Measurements from ENCODE around the gene FUT7. TPM values are rescaled to one million over a fixed set of nuclear protein-coding genes. Genes with fewer than 3 reads are reported as not detected.

Gene FUT7
- not detected in 2 replicates for total RNA-seq

GRCh38 chr9:137031904-137032640 is at the start of gene FUT7:
TSS of gene FUT7 (minus strand) at chr9:137032088. CDS start at chr9:137031991, 97 bp downstream.

GRCh38 chr9:137077010-137077747 is 45.3 kb upstream of the FUT7 start, which contains the start of gene UAP1L1:
TSS of gene UAP1L1 (plus strand) at chr9:137077517. CDS start at chr9:137077533, 16 bp downstream.

GRCh38 chr9:137070201-137070905 is 38.5 kb upstream of the FUT7 start, which contains the start of gene SAPCD2:
TSS of gene SAPCD2 (minus strand) at chr9:137070557. CDS start at chr9:137070460, 97 bp downstream.

GRCh38 chr9:137053944-137054931 is 22.4 kb upstream of the FUT7 start, which contains the start of gene ENTPD2:
TSS of gene ENTPD2 (minus strand) at chr9:137054061. CDS start at chr9:137053997, 64 bp downstream.

GRCh38 chr9:137046088-137046787 is 14.3 kb upstream of the FUT7 start, which contains the start of gene NPDC1:
TSS of gene NPDC1 (minus strand) at chr9:137046177. CDS start at chr9:137045989, 188 bp downstream.

GRCh38 chr9:137027369-137028262 is 4.3 kb downstream of the FUT7 start, which contains the start of gene ABCA2:
TSS of gene ABCA2 (minus strand) at chr9:137028237. CDS start at chr9:137028140, 97 bp downstream.

GRCh38 chr9:136996361-136997292 is 35.3 kb downstream of the FUT7 start, which contains the start of gene CLIC3:
TSS of gene CLIC3 (minus strand) at chr9:136996568. CDS start at chr9:136996543, 25 bp downstream.

GRCh38 chr9:136991993-136992818 is 39.7 kb downstream of the FUT7 start, which contains the start of gene PAXX:
TSS of gene PAXX (plus strand) at chr9:136992422. CDS start at chr9:136992444, 22 bp downstream.

GRCh38 chr9:136982232-136983051 is 49.4 kb downstream of the FUT7 start, which contains the start of gene LCNL1:
TSS of gene LCNL1 (plus strand) at chr9:136982993. CDS start at chr9:136983587, 594 bp downstream.

Other genes with a start within 250 kb of the FUT7 start
- gene TMEM141, start 240.7 kb downstream of the FUT7 start, total RNA-seq: 113 and 125 TPM in 2 replicates
- not detected in 2 replicates for gene CCDC183, start 235.8 kb downstream of the FUT7 start, total RNA-seq
- gene RABL6, start 224.1 kb downstream of the FUT7 start, total RNA-seq: 110 and 124 TPM in 2 replicates
- gene AJM1, start 189.6 kb downstream of the FUT7 start, total RNA-seq: 0.93 and 1.5 TPM in 2 replicates
- gene PHPT1, start 182.7 kb downstream of the FUT7 start, total RNA-seq: 173 and 189 TPM in 2 replicates
- 1.6 and 1.9 TPM in 2 replicates for gene MAMDC4, start 179.7 kb downstream of the FUT7 start, total RNA-seq
- gene EDF1, start 165.8 kb downstream of the FUT7 start, total RNA-seq: 413 and 485 TPM in 2 replicates
- 17.3 and 18.3 TPM in 2 replicates for gene TRAF2, start 145.6 kb downstream of the FUT7 start, total RNA-seq
- 202 and 226 TPM in 2 replicates for gene FBXW5, start 87.3 kb downstream of the FUT7 start, total RNA-seq
- 0.20 and 0.84 TPM in 2 replicates for gene C8G, start 86.8 kb downstream of the FUT7 start, total RNA-seq
- not detected in 2 replicates for gene LCN12, start 79.8 kb downstream of the FUT7 start, total RNA-seq
- not detected in 2 replicates for gene PTGDS, start 54.6 kb downstream of the FUT7 start, total RNA-seq
- not detected in 2 replicates for gene LCNL1, start 49.1 kb downstream of the FUT7 start, total RNA-seq
- gene PAXX, start 39.7 kb downstream of the FUT7 start, total RNA-seq: 53.2 and 65.9 TPM in 2 replicates
- gene CLIC3, start 35.5 kb downstream of the FUT7 start, total RNA-seq: 0.40 TPM in 1 of 2 replicates, not detected in the other
- 6.9 and 7.3 TPM in 2 replicates for gene ABCA2, start 3.9 kb downstream of the FUT7 start, total RNA-seq
- gene NPDC1, start 14.1 kb upstream of the FUT7 start, total RNA-seq: 67.3 and 71.1 TPM in 2 replicates
- gene ENTPD2, start 22.0 kb upstream of the FUT7 start, total RNA-seq: not detected in 2 replicates
- 28.1 and 30.2 TPM in 2 replicates for gene SAPCD2, start 38.5 kb upstream of the FUT7 start, total RNA-seq
- gene UAP1L1, start 45.4 kb upstream of the FUT7 start, total RNA-seq: 21.9 and 23.0 TPM in 2 replicates
- gene MAN1B1, start 54.9 kb upstream of the FUT7 start, total RNA-seq: 69.4 and 75.7 TPM in 2 replicates
- gene DPP7, start 82.6 kb upstream of the FUT7 start, total RNA-seq: 88.5 and 107 TPM in 2 replicates
- not detected in 2 replicates for gene GRIN1, start 107.1 kb upstream of the FUT7 start, total RNA-seq
- not detected in 2 replicates for gene LRRC26, start 138.0 kb upstream of the FUT7 start, total RNA-seq
- gene TMEM210, start 140.0 kb upstream of the FUT7 start, total RNA-seq: not detected in 2 replicates
- gene ANAPC2, start 156.5 kb upstream of the FUT7 start, total RNA-seq: 17.6 and 25.1 TPM in 2 replicates
- gene SSNA1, start 156.6 kb upstream of the FUT7 start, total RNA-seq: 127 and 150 TPM in 2 replicates
- gene TPRN, start 168.7 kb upstream of the FUT7 start, total RNA-seq: 6.9 and 7.7 TPM in 2 replicates
- gene TMEM203, start 173.6 kb upstream of the FUT7 start, total RNA-seq: 36.2 and 39.1 TPM in 2 replicates
- gene NDOR1, start 173.6 kb upstream of the FUT7 start, total RNA-seq: 13.4 and 16.6 TPM in 2 replicates
- not detected in 2 replicates for gene RNF208, start 190.2 kb upstream of the FUT7 start, total RNA-seq
- 0.20 and 0.25 TPM in 2 replicates for gene CYSRT1, start 193.1 kb upstream of the FUT7 start, total RNA-seq
- gene RNF224, start 195.4 kb upstream of the FUT7 start, total RNA-seq: not detected in 2 replicates
- gene SLC34A3, start 198.8 kb upstream of the FUT7 start, total RNA-seq: not detected in 2 replicates
- 1,008 and 1,079 TPM in 2 replicates for gene TUBB4B, start 209.2 kb upstream of the FUT7 start, total RNA-seq
- gene STPG3, start 219.2 kb upstream of the FUT7 start, total RNA-seq: not detected in 2 replicates
- 54.6 and 68.4 TPM in 2 replicates for gene NELFB, start 223.2 kb upstream of the FUT7 start, total RNA-seq
- 41.4 and 44.7 TPM in 2 replicates for gene TOR4A, start 245.6 kb upstream of the FUT7 start, total RNA-seq